Gastrocnemius medialis (tissue), 4 donors: Measurements from ENCODE around the gene DIP2C. TPM values are rescaled to one million over a fixed set of nuclear protein-coding genes. Genes with fewer than 3 reads are reported as not detected.
"Not testable (repeated sequence)": the region's sequence is repeated elsewhere in the genome, so short reads cannot be mapped to it uniquely, and the experiment has no call there.

Experiments used
- ATAC-seq, 2 donors: fragments of 150-250 bp; one replicate each; pipeline ENCODE4 v1.9.1; 2016
- DNase-seq, 2 donors: peaks; one replicate each; pipeline ENCODE4 v3.0.0-alpha.2; 2019
- H3K27ac ChIP-seq, 4 donors: fragments of 200-600 bp; sonication (generic); 1 replicate in 1 of 4; 2 replicates in 3 of 4; pipeline ENCODE4 v1.5.1; 2016 to 2018; ENCODE audit warnings: mild to moderate bottlenecking in 2 of 4, moderate library complexity in 1 of 4
- H3K27me3 ChIP-seq, 3 donors: fragments of 200-600 bp; sonication (generic) in 2 of 3; 1 replicate in 1 of 3; 2 replicates in 2 of 3; pipeline versions ENCODE4 v1.5.1 to v1.6.0; 2016 to 2019; ENCODE audit warnings: mild to moderate bottlenecking in 1 of 3, moderate library complexity in 1 of 3
- H3K36me3 ChIP-seq, 2 donors: fragments of 200-600 bp; sonication (generic) in 1 of 2; one replicate each; pipeline ENCODE4 v1.5.1; 2017 to 2018
- H3K4me1 ChIP-seq, 2 donors: fragments of 200-600 bp; sonication (generic) in 1 of 2; one replicate each; pipeline ENCODE4 v1.5.1; 2016 to 2017; ENCODE audit warnings: mild to moderate bottlenecking in 2 of 2
- H3K4me3 ChIP-seq, 4 donors: fragments of 200-600 bp; sonication (generic) in 3 of 4; 1 replicate in 1 of 4; 2 replicates in 3 of 4; pipeline ENCODE4 v1.5.1; 2016 to 2019; ENCODE audit warnings: mild to moderate bottlenecking in 2 of 4
- H3K9me3 ChIP-seq, 3 donors: fragments of 200-600 bp; sonication (generic) in 2 of 3; 1 replicate in 1 of 3; 2 replicates in 2 of 3; pipeline ENCODE4 v1.5.1; 2016 to 2019
- POLR2A ChIP-seq, 2 donors: fragments of 450-650 bp; IDR thresholded peaks; one replicate each; pipeline ENCODE4 v1.6.1; 2017; ENCODE audit warnings: antibody characterized with exemption in 2 of 2, mild to moderate bottlenecking in 2 of 2, moderate library complexity in 2 of 2
- in situ Hi-C, 4 donors: fragments of 200-750 bp; cut with MboI; loops; one replicate each; pipeline versions ENCODE4 v1.15.0 to v1.8.0; 2017; ENCODE audit warnings: low sequenced_read_pairs in 4 of 4
- intact Hi-C: fragments of 100-400 bp; cut with DNase I; formaldehyde crosslinking; loops from one replicate; pipeline ENCODE4 v1.15.1; 2023; ENCODE audit warnings: low total_unique reads
- total RNA-seq, 4 donors: library from RNA; depleted of rRNA; stranded (reverse); fragments of >200 nt; gene quantifications; one replicate each; pipeline versions ENCODE4 v1.1.0 to v1.2.3, GENCODE V29; 2016
- TF ChIP-seq, protein P1 (sequence below), 5 experiments: fragments of 450-650 bp in 3 of 5; fragments of 200-600 bp in 2 of 5; sonication (generic) in 2 of 5; IDR thresholded peaks in 4 of 5; conservative IDR thresholded peaks in 1 of 5; 1 replicate in 4 of 5; 2 replicates in 1 of 5; pipeline ENCODE4 v1.5.1; 2016 to 2019; ENCODE audit warnings: antibody characterized with exemption in 5 of 5, mild to moderate bottlenecking in 3 of 5, moderate library complexity in 3 of 5

DIP2C gene
- total RNA-seq, 4 donors from 2014 or later, result 19.1 to 60.0 (median 30.2) TPM

DNA sequence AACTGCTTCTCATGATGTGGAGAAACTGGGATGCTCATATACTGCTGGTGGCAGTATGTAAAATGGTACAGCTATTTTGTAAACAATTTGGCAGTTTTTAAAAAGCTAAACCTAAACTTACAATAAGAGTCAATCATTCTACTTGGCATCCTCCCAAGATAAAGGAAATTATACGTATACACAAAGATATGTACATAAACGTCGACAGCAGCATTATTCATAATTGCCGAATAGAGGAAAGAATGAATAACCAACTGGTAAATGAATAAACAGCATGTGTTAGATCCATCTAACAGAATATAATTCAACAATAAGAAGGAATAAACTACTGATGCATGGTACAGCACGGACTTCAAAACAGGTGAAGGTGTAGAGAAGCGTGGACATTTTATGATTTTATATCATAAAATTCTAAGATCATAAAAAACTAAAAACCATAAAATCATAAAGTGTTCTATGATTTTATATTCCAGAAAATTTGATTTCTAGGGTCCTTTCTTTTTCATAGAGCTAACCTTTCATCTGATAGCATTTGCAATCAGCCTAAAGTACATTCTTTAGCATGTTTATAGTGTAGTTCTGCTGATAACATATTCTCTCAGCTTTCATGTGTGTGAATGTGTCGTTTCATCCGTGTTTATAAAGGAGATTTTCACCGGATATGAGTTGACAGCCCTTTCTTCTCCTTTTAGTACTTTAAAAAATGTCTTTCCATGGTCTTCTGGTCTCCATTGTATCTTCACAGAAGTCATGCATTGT is 261.5 kb downstream of the DIP2C start:
- TF ChIP-seq POLR2A (IDR thresholded peaks at IDR 0.05), result no peak
- TF ChIP-seq, protein P1, sequence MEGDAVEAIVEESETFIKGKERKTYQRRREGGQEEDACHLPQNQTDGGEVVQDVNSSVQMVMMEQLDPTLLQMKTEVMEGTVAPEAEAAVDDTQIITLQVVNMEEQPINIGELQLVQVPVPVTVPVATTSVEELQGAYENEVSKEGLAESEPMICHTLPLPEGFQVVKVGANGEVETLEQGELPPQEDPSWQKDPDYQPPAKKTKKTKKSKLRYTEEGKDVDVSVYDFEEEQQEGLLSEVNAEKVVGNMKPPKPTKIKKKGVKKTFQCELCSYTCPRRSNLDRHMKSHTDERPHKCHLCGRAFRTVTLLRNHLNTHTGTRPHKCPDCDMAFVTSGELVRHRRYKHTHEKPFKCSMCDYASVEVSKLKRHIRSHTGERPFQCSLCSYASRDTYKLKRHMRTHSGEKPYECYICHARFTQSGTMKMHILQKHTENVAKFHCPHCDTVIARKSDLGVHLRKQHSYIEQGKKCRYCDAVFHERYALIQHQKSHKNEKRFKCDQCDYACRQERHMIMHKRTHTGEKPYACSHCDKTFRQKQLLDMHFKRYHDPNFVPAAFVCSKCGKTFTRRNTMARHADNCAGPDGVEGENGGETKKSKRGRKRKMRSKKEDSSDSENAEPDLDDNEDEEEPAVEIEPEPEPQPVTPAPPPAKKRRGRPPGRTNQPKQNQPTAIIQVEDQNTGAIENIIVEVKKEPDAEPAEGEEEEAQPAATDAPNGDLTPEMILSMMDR (IDR thresholded peaks at IDR 0.05 in 4 of 5, conservative IDR thresholded peaks at IDR 0.05 in 1 of 5), result no peak
- intact Hi-C loops, result no loop called here
- no peaks in the 10 kb centered on the region for H3K27me3 ChIP-seq
- no peaks in the 10 kb centered on the region for H3K36me3 ChIP-seq
- H3K27ac ChIP-seq, result no peak overlapping the region
- DNase-seq (no peak), ATAC-seq (no peak)
- H3K9me3 ChIP-seq, result no peaks in the 10 kb centered on the region
- H3K4me1 ChIP-seq, result no peaks in the 10 kb centered on the region
- in situ Hi-C loops, result no loop called here
- no peak overlapping the region for H3K4me3 ChIP-seq

DNA sequence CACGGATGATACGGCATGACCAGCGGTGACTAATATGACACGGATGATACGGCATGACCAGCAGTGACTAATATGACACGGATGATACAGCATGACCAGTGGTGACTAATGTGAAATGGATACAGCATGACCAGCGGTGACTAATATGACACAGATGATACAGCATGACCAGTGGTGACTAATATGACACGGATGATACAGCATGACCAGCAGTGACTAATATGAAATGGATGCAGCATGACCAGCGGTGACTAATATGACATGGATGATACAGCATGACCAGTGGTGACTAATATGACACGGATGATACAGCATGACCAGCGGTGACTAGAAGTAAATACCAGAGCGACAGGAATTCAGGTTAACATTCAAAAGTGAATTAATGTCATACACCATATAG is 264.1 kb downstream of the DIP2C start:
- intact Hi-C loops, DNase-seq, H3K4me1 ChIP-seq, H3K9me3 ChIP-seq, ATAC-seq, in situ Hi-C loops, H3K27me3 ChIP-seq, H3K36me3 ChIP-seq, H3K27ac ChIP-seq, H3K4me3 ChIP-seq: not testable (repeated sequence)

DNA sequence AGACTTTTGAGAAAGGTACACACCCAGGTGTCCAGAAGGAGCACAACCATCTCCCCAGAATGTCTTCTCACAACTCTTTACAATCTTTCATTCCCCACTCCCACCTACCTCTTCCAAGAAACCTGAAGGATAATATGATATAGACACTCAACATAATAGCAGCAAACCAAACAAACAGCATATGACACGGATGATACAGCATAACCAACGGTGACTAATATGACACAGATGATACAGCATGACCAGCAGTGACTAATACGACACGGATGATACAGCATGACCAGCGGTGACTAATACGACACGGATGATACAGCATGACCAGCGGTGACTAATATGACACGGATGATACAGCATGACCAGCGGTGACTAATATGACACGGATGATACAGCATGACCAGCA is 264.7 kb downstream of the DIP2C start:
- DNase-seq, H3K4me3 ChIP-seq, H3K9me3 ChIP-seq, intact Hi-C loops, H3K27ac ChIP-seq, H3K27me3 ChIP-seq, in situ Hi-C loops, H3K4me1 ChIP-seq, H3K36me3 ChIP-seq: not testable (repeated sequence)
- ATAC-seq, result peak in 1 of 2 donors; percentile 30

DNA sequence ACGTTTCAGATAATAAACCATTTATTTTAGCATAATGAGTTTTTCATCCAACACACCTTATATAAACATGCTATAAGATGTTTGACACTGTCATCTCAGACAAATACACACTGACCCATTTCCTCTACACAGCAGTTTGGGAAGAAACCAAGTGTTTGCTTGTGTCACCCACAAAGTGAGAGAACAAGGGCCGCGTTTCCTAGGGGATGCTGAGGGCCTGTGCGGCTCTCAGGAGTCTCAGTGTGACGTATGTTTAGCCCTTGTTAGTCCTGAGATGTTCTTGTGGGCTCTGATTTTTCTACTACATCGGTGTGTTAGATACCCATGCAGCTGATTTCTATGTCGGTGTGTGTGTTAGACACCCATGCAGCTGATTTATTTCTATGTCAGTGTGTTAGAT is 266.3 kb downstream of the DIP2C start:
- Histone ChIP-seq H3K27me3 (no peaks in the 10 kb centered on the region), H3K9me3 (no peaks in the 10 kb centered on the region), H3K36me3 (peaks cover 0 to 18% of the 10 kb centered on the region in 2 donors), H3K27ac (no peak overlapping the region), H3K4me3 (no peak overlapping the region), H3K4me1 (no peaks in the 10 kb centered on the region)
- DNase-seq (no peak), ATAC-seq (no peak)
- in situ Hi-C loops, result no loop called here
- intact Hi-C loops, result no loop called here
- TF ChIP-seq, protein P1 (IDR thresholded peaks at IDR 0.05 in 4 of 5, conservative IDR thresholded peaks at IDR 0.05 in 1 of 5), result no peak
- no peak for TF ChIP-seq POLR2A (IDR thresholded peaks at IDR 0.05)

DNA sequence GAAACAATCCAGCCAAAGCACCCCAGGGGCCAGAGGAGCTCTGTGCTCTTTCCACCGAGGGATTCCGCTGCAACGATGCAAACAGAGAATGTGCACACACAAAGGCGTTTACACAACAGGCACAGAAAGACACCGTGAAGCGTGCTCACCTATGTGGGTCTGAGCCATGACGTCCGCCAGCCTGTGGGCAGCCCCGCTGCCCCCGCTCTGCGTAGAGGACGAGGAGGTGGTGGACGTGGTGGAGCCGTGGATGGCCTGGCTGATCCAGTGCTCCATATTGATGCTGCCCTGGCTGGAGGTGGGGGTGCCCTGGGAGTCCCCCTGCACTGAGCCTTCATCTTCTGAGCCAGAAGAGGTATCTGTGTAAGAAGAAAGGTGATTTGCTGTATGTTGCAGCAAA is 266.8 kb downstream of the DIP2C start:
- peaks cover 0 to 18% of the 10 kb centered on the region in 2 donors for H3K36me3 ChIP-seq
- H3K9me3 ChIP-seq, result no peaks in the 10 kb centered on the region
- in situ Hi-C loops (no loop called here), intact Hi-C loops (no loop called here)
- H3K27me3 ChIP-seq, result no peaks in the 10 kb centered on the region
- no peak overlapping the region for H3K27ac ChIP-seq
- ATAC-seq, result no peak
- no peak for TF ChIP-seq POLR2A (IDR thresholded peaks at IDR 0.05)
- TF ChIP-seq, protein P1 (IDR thresholded peaks at IDR 0.05 in 4 of 5, conservative IDR thresholded peaks at IDR 0.05 in 1 of 5), result no peak
- no peak overlapping the region for H3K4me3 ChIP-seq
- no peaks in the 10 kb centered on the region for H3K4me1 ChIP-seq
- no peak for DNase-seq

DNA sequence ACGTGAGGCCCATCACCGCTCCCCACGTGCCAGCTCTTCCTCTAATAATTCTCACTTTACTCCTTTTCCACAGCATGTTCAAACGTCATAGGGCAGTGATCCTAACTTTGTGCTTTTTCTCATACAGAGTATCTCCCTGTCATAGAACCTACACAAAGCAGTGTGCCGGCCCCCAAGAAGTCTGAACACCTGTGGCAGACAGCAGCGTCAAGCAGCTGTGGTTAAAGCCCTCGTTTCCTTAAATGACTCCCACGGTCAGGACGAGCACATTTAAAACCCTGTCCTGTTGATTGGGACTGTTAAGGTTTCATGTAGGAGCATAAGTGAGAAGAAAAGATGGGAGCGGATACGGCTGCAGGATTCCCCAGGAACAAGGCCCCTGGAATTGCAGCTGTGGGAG is 267.2 kb downstream of the DIP2C start:
- Histone ChIP-seq H3K36me3 (peaks cover 0 to 18% of the 10 kb centered on the region in 2 donors), H3K4me1 (no peaks in the 10 kb centered on the region), H3K27me3 (no peaks in the 10 kb centered on the region), H3K27ac (no peak overlapping the region), H3K9me3 (no peaks in the 10 kb centered on the region), H3K4me3 (no peak overlapping the region)
- intact Hi-C loops, result no loop called here
- ATAC-seq, result no peak
- no peak for DNase-seq
- in situ Hi-C loops, result no loop called here
- no peak for TF ChIP-seq POLR2A (IDR thresholded peaks at IDR 0.05)
- TF ChIP-seq, protein P1 (IDR thresholded peaks at IDR 0.05 in 4 of 5, conservative IDR thresholded peaks at IDR 0.05 in 1 of 5), result no peak
